ENCODE measurements around the gene ZNF217. TPM values are rescaled to one million over a fixed set of nuclear protein-coding genes. Genes with fewer than 3 reads are reported as not detected.

ZNF217 gene
- total RNA-seq, 1 experiment from 2014 or later, result 45.6 TPM

- Histone ChIP-seq H3K9ac (ENCODE audit: low read length) (peak overlapping the region; percentile 73), H3F3A (ENCODE audit: low read length, unreplicated experiment) (peaks cover 15% of the 10 kb centered on the region), H3K36me3 (ENCODE audit: low read depth, low read length) (no peaks in the 10 kb centered on the region), H2AFZ (ENCODE audit: low read length) (peak overlapping the region; percentile 93), H4K20me1 (ENCODE audit: low read length) (no peaks in the 10 kb centered on the region), H3K4me1 (ENCODE audit: insufficient read depth, low read length) (peaks cover 41% of the 10 kb centered on the region), H3K79me2 (ENCODE audit: low read length) (no peaks in the 10 kb centered on the region), H3K9me3 (ENCODE audit: low read length) (no peaks in the 10 kb centered on the region), H3K27ac (ENCODE audit: low read length) (peak overlapping the region; percentile 89), H3K9me2 (replicated peaks; ENCODE audit: low read length) (no peaks in the 10 kb centered on the region), H3K4me3 (ENCODE audit: low read length) (peak overlapping the region; percentile 63), H3K4me2 (ENCODE audit: low read length) (peak overlapping the region; percentile 83), H3K27me3 (ENCODE audit: low read length) (no peaks in the 10 kb centered on the region)
- TSS peak; percentile 43 for BruUV-seq (replicated peaks)
- ATAC-seq (peak; percentile 62), DNase-seq (peak; percentile 89)
- ChIA-PET POLR2A (ENCODE audit: unreplicated experiment) (interaction anchor here (0.6 to 3.1 kb wide), 7 partner anchors 17 to 301 kb away, joined by 3 to 28 read pairs (median 3); no protein-coding TSS in a partner anchor), CTCF (interaction anchor here (0.5 kb wide), 1 partner anchor 61 kb away, joined by 3 read pairs; no protein-coding TSS in a partner anchor)
- no peak for TF ChIP-seq EZH2 (IDR thresholded peaks at IDR 0.05; ENCODE audit: low read length, unreplicated experiment)
- peak; percentile 38; the same call in 1 of the 2 replicates for TF ChIP-seq CTCF (conservative IDR thresholded peaks at IDR 0.05; ENCODE audit: low read depth, low read length)
- intact Hi-C loops (cut with micrococcal nuclease), result loop anchor here (1.0 to 2.0 kb wide), 4 partner anchors 19 to 163 kb away; no protein-coding TSS in a partner anchor
These were observed 30.0 kb upstream of the ZNF217 start for GRCh38 chr20:53623454-53624211.

- Histone ChIP-seq H3K9ac (ENCODE audit: low read length) (peak overlapping the region; percentile 73), H3K4me1 (ENCODE audit: insufficient read depth, low read length) (peaks cover 41% of the 10 kb centered on the region), H3K4me2 (ENCODE audit: low read length) (peak overlapping the region; percentile 83), H2AFZ (ENCODE audit: low read length) (peak overlapping the region; percentile 93), H3K79me2 (ENCODE audit: low read length) (no peaks in the 10 kb centered on the region), H3K9me3 (ENCODE audit: low read length) (no peaks in the 10 kb centered on the region), H3K9me2 (replicated peaks; ENCODE audit: low read length) (no peaks in the 10 kb centered on the region), H3K4me3 (ENCODE audit: low read length) (peak overlapping the region; percentile 63), H3F3A (ENCODE audit: low read length, unreplicated experiment) (peaks cover 15% of the 10 kb centered on the region), H4K20me1 (ENCODE audit: low read length) (no peaks in the 10 kb centered on the region), H3K36me3 (ENCODE audit: low read depth, low read length) (no peaks in the 10 kb centered on the region), H3K27me3 (ENCODE audit: low read length) (no peaks in the 10 kb centered on the region), H3K27ac (ENCODE audit: low read length) (peak overlapping the region; percentile 89)
- no peak for DNase-seq
- ATAC-seq, result no peak
- ChIA-PET POLR2A (ENCODE audit: unreplicated experiment) (interaction anchor here (0.6 to 3.1 kb wide), 9 partner anchors 9 to 205 kb away, joined by 3 to 28 read pairs (median 5); no protein-coding TSS in a partner anchor), CTCF (no interaction called here)
- TSS peak; percentile 90 for BruUV-seq (replicated peaks)
- intact Hi-C loops (cut with micrococcal nuclease), result loop anchor here (1.0 to 2.0 kb wide), 3 partner anchors 20 to 163 kb away; no protein-coding TSS in a partner anchor
- no peak for TF ChIP-seq EZH2 (IDR thresholded peaks at IDR 0.05; ENCODE audit: low read length, unreplicated experiment)
- no peak for TF ChIP-seq EZH2phosphoT487 (IDR thresholded peaks at IDR 0.05; ENCODE audit: borderline replicate concordance, low read length)
- no peak for TF ChIP-seq CTCF (conservative IDR thresholded peaks at IDR 0.05; ENCODE audit: low read depth, low read length)
These were observed 29.5 kb upstream of the ZNF217 start for GRCh38 chr20:53623134-53623453.

Measured in PC-3 (cell line).